ENCODE data around the gene CFAP54. TPM values are rescaled to one million over a fixed set of nuclear protein-coding genes. Genes with fewer than 3 reads are reported as not detected.

CFAP54 gene
- total RNA-seq (2013), result 0.04 TPM
- polyA plus RNA-seq (not detected), polyA minus RNA-seq (not detected in 2 replicates), total RNA-seq (0.07 to 5.7 (median 0.27) reads per million in 11 experiments)

GRCh38 chr12:96489392-96490056 lies at the start of gene CFAP54:
CFAP54 (plus strand) TSS chr12:96489577; CDS start chr12:96489610, 33 bp downstream.
- H3K4me3 ChIP-seq (replicated peaks in 1 of 3; ENCODE audit: low read depth in 2 of 3, low read length in 3 of 3), result peak within 1 kb of the TSS; percentile 28 to 76 (median 46)
- TF ChIP-seq, protein P1, sequence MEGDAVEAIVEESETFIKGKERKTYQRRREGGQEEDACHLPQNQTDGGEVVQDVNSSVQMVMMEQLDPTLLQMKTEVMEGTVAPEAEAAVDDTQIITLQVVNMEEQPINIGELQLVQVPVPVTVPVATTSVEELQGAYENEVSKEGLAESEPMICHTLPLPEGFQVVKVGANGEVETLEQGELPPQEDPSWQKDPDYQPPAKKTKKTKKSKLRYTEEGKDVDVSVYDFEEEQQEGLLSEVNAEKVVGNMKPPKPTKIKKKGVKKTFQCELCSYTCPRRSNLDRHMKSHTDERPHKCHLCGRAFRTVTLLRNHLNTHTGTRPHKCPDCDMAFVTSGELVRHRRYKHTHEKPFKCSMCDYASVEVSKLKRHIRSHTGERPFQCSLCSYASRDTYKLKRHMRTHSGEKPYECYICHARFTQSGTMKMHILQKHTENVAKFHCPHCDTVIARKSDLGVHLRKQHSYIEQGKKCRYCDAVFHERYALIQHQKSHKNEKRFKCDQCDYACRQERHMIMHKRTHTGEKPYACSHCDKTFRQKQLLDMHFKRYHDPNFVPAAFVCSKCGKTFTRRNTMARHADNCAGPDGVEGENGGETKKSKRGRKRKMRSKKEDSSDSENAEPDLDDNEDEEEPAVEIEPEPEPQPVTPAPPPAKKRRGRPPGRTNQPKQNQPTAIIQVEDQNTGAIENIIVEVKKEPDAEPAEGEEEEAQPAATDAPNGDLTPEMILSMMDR (IDR thresholded peaks at IDR 0.05), result peak; percentile 90
- WGBS (ENCODE audit: insufficient coverage), result 3% methylated on average over 53 of the region's 53 CpGs
- no peaks in the 10 kb centered on the region for H3K36me3 Mint-ChIP-seq
- no peak within 1 kb of the TSS for H3K27ac ChIP-seq (ENCODE audit: low read depth in 1 of 2, low read length in 2 of 2)
- peak within 1 kb of the TSS; percentile 86 to 96 for H3K4me3 Mint-ChIP-seq
- H3K4me1 Mint-ChIP-seq, result peaks cover 12% of the 10 kb centered on the region
- no peaks in the 10 kb centered on the region for H4K20me1 ChIP-seq (ENCODE audit: insufficient read depth, low read length)
- H3K9ac ChIP-seq (ENCODE audit: insufficient read depth, low read length, poor library complexity, severe bottlenecking), result peak within 1 kb of the TSS; percentile 1
- H3K4me1 ChIP-seq (ENCODE audit: control insufficient read depth in 1 of 2, insufficient read depth in 2 of 2, low read length in 2 of 2), result peaks cover 4 to 10% of the 10 kb centered on the region in 2 donors
- intact Hi-C loops (cut with micrococcal nuclease), result loop anchor here (5.0 to 10.0 kb wide), 2 partner anchors 92 to 95 kb away; no protein-coding TSS in a partner anchor
- H3K9me3 ChIP-seq (replicated peaks in 1 of 2; ENCODE audit: control insufficient read depth in 1 of 2, insufficient read depth in 1 of 2, low read length in 2 of 2), result no peaks in the 10 kb centered on the region
- H3K79me2 ChIP-seq (ENCODE audit: insufficient read depth, low read length), result no peaks in the 10 kb centered on the region
- H3K9me3 Mint-ChIP-seq, result peaks cover 0 to 2% (median 0%) of the 10 kb centered on the region in 7 donors
- peaks cover 6 to 18% of the 10 kb centered on the region in 2 donors for H3K27me3 ChIP-seq (ENCODE audit: control insufficient read depth in 2 of 2, insufficient read depth in 2 of 2, low read length in 2 of 2)
- no peaks in the 10 kb centered on the region for H3K36me3 ChIP-seq (replicated peaks in 1 of 2; ENCODE audit: control insufficient read depth in 1 of 2, insufficient read depth in 2 of 2, low read length in 2 of 2)
- H3K27ac Mint-ChIP-seq, result peak within 1 kb of the TSS in 6 of 7 donors; percentile 52 to 92 (median 87)
- H3K27me3 Mint-ChIP-seq (ENCODE audit: low read depth in 3 of 3), result peaks cover 17 to 25% (median 23%) of the 10 kb centered on the region in 3 donors
- peak within 1 kb of the TSS; percentile 90 for H2AFZ ChIP-seq (ENCODE audit: insufficient read depth, low read depth, low read length, poor library complexity, severe bottlenecking)
- H3K4me2 ChIP-seq (replicated peaks; ENCODE audit: extremely low read depth, low read length, poor library complexity, severe bottlenecking), result peak within 1 kb of the TSS; percentile 79
- peak; percentile 87 to 92 (median 88) for DNase-seq

GRCh38 chr12:96441816-96442215 lies 47.6 kb upstream of the CFAP54 start:
- H3K4me1 ChIP-seq (ENCODE audit: control insufficient read depth in 1 of 2, insufficient read depth in 2 of 2, low read length in 2 of 2), result peaks cover 10 to 15% of the 10 kb centered on the region in 2 donors
- H3K36me3 Mint-ChIP-seq, result no peaks in the 10 kb centered on the region
- no peak overlapping the region for H3K4me3 ChIP-seq (replicated peaks in 1 of 3; ENCODE audit: low read depth in 2 of 3, low read length in 3 of 3)
- intact Hi-C loops (cut with micrococcal nuclease), result no loop called here
- no peak overlapping the region for H3K27ac Mint-ChIP-seq
- H2AFZ ChIP-seq (ENCODE audit: insufficient read depth, low read depth, low read length, poor library complexity, severe bottlenecking), result no peak overlapping the region
- no peaks in the 10 kb centered on the region for H3K36me3 ChIP-seq (replicated peaks in 1 of 2; ENCODE audit: control insufficient read depth in 1 of 2, insufficient read depth in 2 of 2, low read length in 2 of 2)
- no peak overlapping the region for H3K4me2 ChIP-seq (replicated peaks; ENCODE audit: extremely low read depth, low read length, poor library complexity, severe bottlenecking)
- H3K27me3 ChIP-seq (ENCODE audit: control insufficient read depth in 2 of 2, insufficient read depth in 2 of 2, low read length in 2 of 2), result no peaks in the 10 kb centered on the region
- no peak overlapping the region for H3K27ac ChIP-seq (ENCODE audit: low read depth in 1 of 2, low read length in 2 of 2)
- no peaks in the 10 kb centered on the region for H4K20me1 ChIP-seq (ENCODE audit: insufficient read depth, low read length)
- H3K4me1 Mint-ChIP-seq, result peaks cover 13% of the 10 kb centered on the region
- TF ChIP-seq, protein P1 (IDR thresholded peaks at IDR 0.05), result no peak
- H3K9me3 ChIP-seq (replicated peaks in 1 of 2; ENCODE audit: control insufficient read depth in 1 of 2, insufficient read depth in 1 of 2, low read length in 2 of 2), result no peaks in the 10 kb centered on the region
- no peak overlapping the region for H3K9ac ChIP-seq (ENCODE audit: insufficient read depth, low read length, poor library complexity, severe bottlenecking)
- peaks cover 0 to 8% (median 1%) of the 10 kb centered on the region in 3 donors for H3K27me3 Mint-ChIP-seq (ENCODE audit: low read depth in 3 of 3)
- no peaks in the 10 kb centered on the region for H3K79me2 ChIP-seq (ENCODE audit: insufficient read depth, low read length)
- no CpG with 5 or more reads among the region's 3 CpGs for WGBS (ENCODE audit: insufficient coverage)
- H3K9me3 Mint-ChIP-seq, result peaks cover 0 to 2% (median 0%) of the 10 kb centered on the region in 7 donors
- no peak overlapping the region for H3K4me3 Mint-ChIP-seq
- DNase-seq, result no peak

Data from CD14-positive monocyte (primary cell).